ENCODE data around the gene SH3BP2. TPM values are rescaled to one million over a fixed set of nuclear protein-coding genes. Genes with fewer than 3 reads are reported as not detected.

Gene SH3BP2
- total RNA-seq, 1 donor: 30.8 TPM

DNA sequence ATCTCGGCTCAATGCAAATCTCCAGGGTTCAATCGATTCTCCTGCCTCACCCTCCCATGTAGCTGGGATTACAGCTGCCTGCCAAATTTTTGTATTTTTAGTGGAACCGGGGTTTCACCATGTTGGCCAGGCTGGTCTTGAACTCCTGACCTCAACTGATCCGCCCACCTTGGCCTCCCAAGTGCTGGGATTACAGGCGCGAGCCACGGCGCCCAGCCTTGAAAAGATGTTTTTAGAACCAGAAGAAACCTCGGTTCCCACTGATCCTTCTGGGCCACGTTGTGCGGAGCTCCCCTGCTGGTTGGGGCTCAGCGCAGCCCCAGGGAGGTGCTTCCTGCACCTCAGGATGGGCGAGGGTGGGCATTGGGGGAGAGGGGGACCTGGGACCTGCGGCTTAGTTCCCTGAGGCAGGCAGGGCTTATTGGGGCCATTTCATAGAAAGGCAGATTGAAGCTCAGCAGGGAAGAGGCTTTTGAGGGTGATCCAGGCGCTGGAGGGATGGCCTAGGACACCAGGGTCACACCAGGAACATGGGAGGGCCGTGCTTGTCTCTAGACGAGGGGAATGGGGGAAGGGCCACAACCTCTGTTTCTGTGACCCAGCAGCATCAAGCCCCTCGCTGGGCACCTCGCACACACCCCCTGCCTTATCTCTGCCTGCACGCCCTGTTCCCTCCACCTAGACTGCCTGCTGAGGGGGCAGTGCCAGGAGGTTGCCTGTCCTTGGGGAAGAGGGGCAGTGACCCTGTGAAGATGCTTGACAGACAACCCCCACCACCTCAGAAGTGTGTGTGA is 44.4 kb downstream of the SH3BP2 start:
- H3K4me3 ChIP-seq (ENCODE audit: low read depth, low read length): peak overlapping the region; percentile 41
- TF ChIP-seq, protein P1, sequence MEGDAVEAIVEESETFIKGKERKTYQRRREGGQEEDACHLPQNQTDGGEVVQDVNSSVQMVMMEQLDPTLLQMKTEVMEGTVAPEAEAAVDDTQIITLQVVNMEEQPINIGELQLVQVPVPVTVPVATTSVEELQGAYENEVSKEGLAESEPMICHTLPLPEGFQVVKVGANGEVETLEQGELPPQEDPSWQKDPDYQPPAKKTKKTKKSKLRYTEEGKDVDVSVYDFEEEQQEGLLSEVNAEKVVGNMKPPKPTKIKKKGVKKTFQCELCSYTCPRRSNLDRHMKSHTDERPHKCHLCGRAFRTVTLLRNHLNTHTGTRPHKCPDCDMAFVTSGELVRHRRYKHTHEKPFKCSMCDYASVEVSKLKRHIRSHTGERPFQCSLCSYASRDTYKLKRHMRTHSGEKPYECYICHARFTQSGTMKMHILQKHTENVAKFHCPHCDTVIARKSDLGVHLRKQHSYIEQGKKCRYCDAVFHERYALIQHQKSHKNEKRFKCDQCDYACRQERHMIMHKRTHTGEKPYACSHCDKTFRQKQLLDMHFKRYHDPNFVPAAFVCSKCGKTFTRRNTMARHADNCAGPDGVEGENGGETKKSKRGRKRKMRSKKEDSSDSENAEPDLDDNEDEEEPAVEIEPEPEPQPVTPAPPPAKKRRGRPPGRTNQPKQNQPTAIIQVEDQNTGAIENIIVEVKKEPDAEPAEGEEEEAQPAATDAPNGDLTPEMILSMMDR (IDR thresholded peaks at IDR 0.05; ENCODE audit: insufficient read depth, low read length): peak; percentile 19
- DNase-seq (ENCODE audit: low read depth): no peak

DNA sequence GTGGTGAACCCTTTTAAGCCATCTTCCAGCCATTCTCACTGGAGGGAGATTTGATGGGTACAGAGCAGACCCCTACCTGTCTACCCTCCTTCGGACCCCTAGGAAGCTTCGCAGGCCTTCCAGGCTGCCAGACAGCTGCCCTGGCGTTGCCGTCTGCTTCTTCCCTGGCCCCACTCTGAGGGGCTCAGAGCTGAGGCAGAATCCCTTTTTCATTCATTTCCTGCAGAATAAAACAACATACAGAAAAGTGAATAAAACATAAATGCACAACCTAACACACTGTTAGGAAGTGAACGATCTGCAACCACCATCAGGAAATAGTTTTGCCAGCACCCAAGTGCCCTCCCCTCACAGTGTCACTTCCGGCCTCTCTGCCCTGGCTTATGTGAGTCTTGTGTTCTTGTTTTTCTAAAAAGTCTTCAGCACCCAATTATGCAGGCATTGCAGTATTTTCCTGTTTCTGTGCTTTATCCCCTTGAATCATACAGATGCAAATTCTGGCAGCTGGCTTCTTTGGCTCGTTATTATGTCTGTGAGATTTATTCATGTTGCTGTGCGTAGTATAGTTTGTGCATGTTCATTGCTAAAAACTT is 45.1 kb downstream of the SH3BP2 start:
- peak overlapping the region; percentile 41 for H3K4me3 ChIP-seq (ENCODE audit: low read depth, low read length)
- peak; percentile 59 for DNase-seq (ENCODE audit: low read depth)

DNA sequence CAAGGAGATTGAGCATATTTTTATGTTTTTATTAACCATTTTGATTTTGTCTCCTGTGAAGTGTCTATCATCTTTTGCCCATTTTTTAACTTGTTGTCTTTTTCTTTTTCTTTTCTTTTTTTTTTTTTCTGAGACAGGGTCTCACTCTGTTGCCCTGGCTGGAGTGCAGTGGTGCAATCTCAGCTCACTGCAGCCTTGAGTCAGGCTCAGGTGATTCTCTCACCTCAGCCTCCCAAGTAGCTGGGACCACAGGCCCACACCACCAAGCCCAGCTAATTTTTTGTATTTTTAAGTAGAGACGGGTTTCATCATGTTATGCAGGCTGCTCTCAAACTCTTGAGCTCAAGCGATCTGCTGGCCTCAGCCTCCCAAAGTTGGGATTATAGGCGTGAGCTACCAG is 46.2 kb downstream of the SH3BP2 start:
- DNase-seq (ENCODE audit: low read depth): no peak
- TF ChIP-seq, protein P1 (IDR thresholded peaks at IDR 0.05; ENCODE audit: insufficient read depth, low read length): no peak

More for the DNA sequence above, 45.1 kb downstream of the SH3BP2 start:
- TF ChIP-seq, protein P1 (IDR thresholded peaks at IDR 0.05; ENCODE audit: insufficient read depth, low read length): no peak

DNA sequence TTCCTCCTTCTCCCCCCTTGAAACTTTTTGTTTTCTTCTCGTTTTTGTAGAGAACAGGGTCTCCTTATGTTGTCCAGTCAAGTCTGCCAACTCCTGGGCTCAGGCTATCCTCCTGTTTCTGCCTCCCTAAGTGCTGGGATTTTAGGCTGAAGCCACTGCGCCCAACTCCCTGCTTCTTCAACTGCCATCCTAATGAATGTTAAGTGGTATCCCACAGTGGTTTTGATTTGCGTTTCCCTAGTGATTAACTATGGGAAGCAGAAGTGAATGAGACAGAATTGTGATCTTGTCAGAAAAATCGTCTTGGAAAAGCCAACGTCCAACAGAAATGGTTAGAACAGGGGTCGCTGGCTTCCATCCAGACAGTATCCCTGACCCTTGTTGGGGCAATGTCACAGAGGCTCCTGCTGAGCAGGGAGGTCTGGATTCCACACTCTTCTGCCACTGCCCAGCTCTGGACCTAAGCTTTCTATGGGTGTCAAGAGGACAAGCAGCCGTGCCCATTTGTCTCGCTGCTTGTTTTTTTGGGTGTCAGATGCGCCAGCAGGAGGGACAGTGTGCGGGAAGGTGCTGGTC is 49.9 kb downstream of the SH3BP2 start:
- TF ChIP-seq, protein P1 (IDR thresholded peaks at IDR 0.05; ENCODE audit: insufficient read depth, low read length): no peak
- peak overlapping the region; percentile 77 for H3K4me3 ChIP-seq (ENCODE audit: low read depth, low read length)
- no peak for DNase-seq (ENCODE audit: low read depth)

More for the DNA sequence above, 46.2 kb downstream of the SH3BP2 start:
- no peak overlapping the region for H3K4me3 ChIP-seq (ENCODE audit: low read depth, low read length)

DNA sequence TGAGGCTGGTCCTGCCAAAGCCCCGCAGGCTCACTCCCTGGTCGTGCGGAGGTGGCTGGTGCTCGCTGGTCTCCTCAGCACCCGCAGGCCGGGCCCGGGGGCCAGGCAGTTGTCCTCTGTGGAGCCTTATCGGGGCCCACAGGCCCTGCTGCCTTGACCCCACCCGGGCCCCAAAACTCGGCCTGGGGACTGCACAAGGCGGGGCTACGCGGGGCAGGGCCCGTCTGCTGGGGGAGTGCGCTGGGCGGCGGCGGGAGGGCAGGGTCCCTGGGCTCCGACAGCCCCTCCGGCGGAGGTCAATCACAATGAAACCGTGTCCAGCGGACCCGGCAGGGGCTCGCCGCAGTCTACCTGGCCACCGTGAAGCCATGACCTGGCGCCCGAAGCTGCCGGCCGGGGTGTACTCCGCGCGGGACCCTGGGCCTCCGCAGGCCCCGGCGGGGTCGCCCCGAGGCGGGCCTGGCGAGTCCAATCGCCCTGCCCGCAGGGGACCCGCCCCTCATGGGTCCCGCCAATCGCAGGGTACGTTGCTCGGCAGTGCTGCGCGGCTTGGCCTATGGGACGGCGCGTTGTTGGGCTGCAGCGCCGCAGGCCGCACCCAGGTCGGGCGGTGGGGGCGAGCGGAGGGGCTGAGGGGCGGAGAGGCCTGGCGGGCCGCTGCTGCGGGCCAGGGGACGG is 50.5 kb downstream of the SH3BP2 start, which contains the start of gene ADD1:
ADD1 (plus strand) TSS at position 582 of the 678 bp plus-strand sequence. CDS start 32,072 bp downstream, outside the sequence.
- peak; percentile 91 for DNase-seq (ENCODE audit: low read depth)
- H3K4me3 ChIP-seq (ENCODE audit: low read depth, low read length): peak within 1 kb of the TSS; percentile 89
- TF ChIP-seq, protein P1 (IDR thresholded peaks at IDR 0.05; ENCODE audit: insufficient read depth, low read length): no peak

DNA sequence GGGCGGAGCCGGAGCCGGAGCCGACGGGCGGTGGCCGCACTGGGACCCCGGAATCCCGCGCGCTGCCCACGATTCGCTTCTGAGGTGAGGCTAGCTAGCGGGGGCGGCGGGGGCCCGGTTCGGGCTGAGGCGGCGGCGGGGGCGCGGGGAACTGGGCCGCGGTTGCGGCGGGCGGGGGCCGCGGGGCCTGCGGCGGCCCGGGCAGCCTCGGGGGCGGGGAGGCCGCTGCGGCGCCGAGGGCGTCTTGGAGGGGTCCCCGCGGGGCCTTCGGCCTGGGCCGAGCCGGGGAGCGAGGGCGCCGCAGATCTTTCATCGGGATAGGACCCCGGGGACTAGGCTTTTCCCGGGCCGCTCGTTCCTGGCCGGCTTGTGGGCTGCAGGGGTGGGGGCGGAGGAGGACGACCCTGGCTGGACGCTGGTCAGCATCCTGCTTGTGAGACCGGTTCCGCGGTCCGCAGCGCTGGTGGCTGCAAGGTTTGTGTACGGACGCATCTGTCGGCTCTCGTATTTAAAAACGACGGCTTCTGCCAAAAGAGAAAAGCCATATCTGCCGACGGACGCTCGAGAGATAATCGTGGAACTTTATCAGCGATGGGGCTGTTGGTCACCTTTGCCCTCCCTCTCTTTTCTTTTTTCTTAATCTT is 51.2 kb downstream of the SH3BP2 start:
- TF ChIP-seq, protein P1 (IDR thresholded peaks at IDR 0.05; ENCODE audit: insufficient read depth, low read length): no peak
- peak overlapping the region; percentile 89 for H3K4me3 ChIP-seq (ENCODE audit: low read depth, low read length)
- no peak for DNase-seq (ENCODE audit: low read depth)
